A673 (cell line): ENCODE data around the gene SIX1. TPM values are rescaled to one million over a fixed set of nuclear protein-coding genes. Genes with fewer than 3 reads are reported as not detected.
A peak's percentile ranks its signal among the peaks of the same experiment; 100 is the strongest.

Experiments
- BruUV-seq: library from RNA; stranded (reverse); fragments of 400-500 nt; replicated peaks from 2 replicates; lab custom pipeline; 2021; lab: Mats Ljungman, UMichigan
- CTCF ChIA-PET: fragments of 300-600 bp; sonication (Branson Sonifier 250); formaldehyde crosslinking; loops from one replicate; lab custom pipeline; 2022; ENCODE audit warnings: antibody characterized with exemption; lab: Charles Lee
- POLR2A ChIA-PET: fragments of 300-600 bp; sonication (Branson Sonifier 250); formaldehyde crosslinking; loops from one replicate; lab custom pipeline; 2022; ENCODE audit warnings: antibody characterized with exemption; ENCODE audit not compliant: low non-redundant PET; lab: Charles Lee
- DNase-seq: peaks from one replicate; pipeline ENCODE4 v3.0.0-alpha.2; 2015; ENCODE audit warnings: low spot score
- H3K27ac ChIP-seq: fragments of 200-600 bp; sonication (generic); 2 replicates; pipeline ENCODE4 v1.5.1; 2016; ENCODE audit warnings: mixed run types, low read depth, mild to moderate bottlenecking, mixed read lengths, antibody characterized with exemption, low read length; ENCODE audit not compliant: poor library complexity, severe bottlenecking
- H3K27me3 ChIP-seq: fragments of 200-600 bp; sonication (generic); replicated peaks from 2 replicates; pipeline ENCODE4 v1.6.1; 2017; ENCODE audit warnings: mixed run types, low read depth, mild to moderate bottlenecking, mixed read lengths, antibody characterized with exemption, low read length; ENCODE audit not compliant: insufficient read depth, poor library complexity
- H3K36me3 ChIP-seq: fragments of 200-600 bp; sonication (generic); 2 replicates; pipeline ENCODE4 v1.6.1; 2016; ENCODE audit warnings: mixed run types, mild to moderate bottlenecking, mixed read lengths, antibody characterized with exemption, low read length; ENCODE audit not compliant: insufficient read depth, poor library complexity, severe bottlenecking
- H3K4me1 ChIP-seq: fragments of 200-600 bp; sonication (generic); 2 replicates; pipeline ENCODE4 v1.6.1; 2017; ENCODE audit warnings: mixed run types, mild to moderate bottlenecking, mixed read lengths, antibody characterized with exemption, low read length; ENCODE audit not compliant: insufficient read depth, poor library complexity, severe bottlenecking
- H3K4me3 ChIP-seq: fragments of 200-600 bp; sonication (generic); 2 replicates; pipeline ENCODE4 v1.5.1; 2016; ENCODE audit warnings: low read depth, mixed run types, mild to moderate bottlenecking, mixed read lengths, low read length; ENCODE audit not compliant: poor library complexity, severe bottlenecking
- H3K9me3 ChIP-seq: fragments of 200-600 bp; sonication (generic); 2 replicates; pipeline ENCODE4 v1.6.1; 2016; ENCODE audit warnings: mixed run types, low read depth, mild to moderate bottlenecking, mixed read lengths, antibody characterized with exemption, low read length; ENCODE audit not compliant: poor library complexity, severe bottlenecking
- CTCF ChIP-seq: fragments of 300-800, 200-600 bp; sonication (generic); conservative IDR thresholded peaks from 2 replicates; pipeline ENCODE4 v1.5.1; 2017; ENCODE audit warnings: low read depth, mild to moderate bottlenecking, antibody characterized with exemption, low read length, moderate library complexity, mixed read lengths
- EZH2 ChIP-seq: fragments of 200-600 bp; sonication (generic); IDR thresholded peaks from 2 replicates; pipeline ENCODE4 v1.6.1; 2017; ENCODE audit warnings: borderline replicate concordance, low read depth, mild to moderate bottlenecking, mixed read lengths, antibody characterized with exemption, low read length; ENCODE audit not compliant: poor library complexity, severe bottlenecking
- intact Hi-C: fragments of 100-400 bp; cut with micrococcal nuclease; formaldehyde crosslinking; loops from one replicate; pipeline ENCODE4 v1.10.0; 2022; ENCODE audit not compliant: unreplicated experiment
- total RNA-seq: library from RNA; stranded (reverse); gene quantifications from 2 replicates; pipeline ENCODE4 v1.2.3, GENCODE V29; 2021

Gene SIX1
- total RNA-seq, 1 experiment from 2014 or later = 24.0 TPM

GRCh38 chr14:60651086-60651795, 2.0 kb upstream of the SIX1 start:
- intact Hi-C loops = no loop called here
- Histone ChIP-seq H3K27me3 (no peaks in the 10 kb centered on the region), H3K4me1 (peaks cover under 1% of the 10 kb centered on the region), H3K36me3 (no peaks in the 10 kb centered on the region), H3K9me3 (no peaks in the 10 kb centered on the region), H3K27ac (no peak overlapping the region), H3K4me3 (no peak overlapping the region)
- ChIA-PET CTCF (no interaction called here), POLR2A (no interaction called here)
- TF ChIP-seq CTCF (no peak), EZH2 (no peak)
- no peak for DNase-seq
- no TSS peak for BruUV-seq

- Histone ChIP-seq H3K27me3 (no peaks in the 10 kb centered on the region), H3K36me3 (peaks cover 4% of the 10 kb centered on the region), H3K4me1 (peaks cover 9% of the 10 kb centered on the region), H3K27ac (no peak overlapping the region), H3K4me3 (peak overlapping the region; percentile 78), H3K9me3 (no peaks in the 10 kb centered on the region)
- DNase-seq = no peak
- ChIA-PET POLR2A (interaction anchor here (0.5 kb wide), 1 partner anchor 545 kb away, joined by 4 read pairs; no protein-coding TSS in a partner anchor), CTCF (no interaction called here)
- intact Hi-C loops = no loop called here
- TF ChIP-seq CTCF (no peak), EZH2 (no peak)
- no TSS peak for BruUV-seq
Measured at GRCh38 chr14:60650373-60650961, 1.2 kb upstream of the SIX1 start.

- Histone ChIP-seq H3K4me3 (peak overlapping the region; percentile 78), H3K9me3 (no peaks in the 10 kb centered on the region), H3K27ac (no peak overlapping the region), H3K36me3 (peaks cover 9% of the 10 kb centered on the region), H3K4me1 (peaks cover 14% of the 10 kb centered on the region), H3K27me3 (no peaks in the 10 kb centered on the region)
- no peak for TF ChIP-seq CTCF
- no peak for TF ChIP-seq EZH2
- POLR2A ChIA-PET = interaction anchor here (0.5 to 0.6 kb wide), 2 partner anchors 61 to 546 kb away, joined by 3 to 4 read pairs; no protein-coding TSS in a partner anchor
- peak; percentile 42 for DNase-seq
- CTCF ChIA-PET = no interaction called here
- intact Hi-C loops = loop anchor here (2.0 kb wide), 2 partner anchors 73 to 379 kb away; no protein-coding TSS in a partner anchor
- BruUV-seq = no TSS peak
Measured at GRCh38 chr14:60649875-60650372, 647 bp upstream of the SIX1 start.
